Body of pancreas (tissue), 4 donors: ENCODE measurements around the gene RCHY1. TPM values are rescaled to one million over a fixed set of nuclear protein-coding genes. Genes with fewer than 3 reads are reported as not detected.
"Not testable (repeated sequence)": the region's sequence is repeated elsewhere in the genome, so short reads cannot be mapped to it uniquely, and the experiment has no call there.

ENCODE experiments used
- ATAC-seq: fragments of 150-250 bp; one replicate; pipeline ENCODE4 v1.9.1; 2016
- DNase-seq, 4 donors: peaks; one replicate each; pipeline ENCODE4 v3.0.0-alpha.2; 2019
- H3K27ac ChIP-seq, 4 donors: fragments of 200-600 bp; sonication (generic); 1 replicate in 3 of 4; 2 replicates in 1 of 4; pipeline versions ENCODE4 v1.5.1 to v1.6.1; 2016 to 2019; ENCODE audit warnings: mild to moderate bottlenecking in 1 of 4, mixed read lengths in 1 of 4, moderate library complexity in 1 of 4
- H3K27me3 ChIP-seq, 2 donors: fragments of 200-600 bp; sonication (generic); one replicate each; pipeline ENCODE4 v1.6.0; 2016; ENCODE audit warnings: mild to moderate bottlenecking in 1 of 2
- H3K36me3 ChIP-seq, 2 donors: fragments of 200-600 bp; sonication (generic); replicated peaks in 1 of 2; 2 replicates each; pipeline ENCODE4 v1.5.1; 2016; ENCODE audit warnings: low read depth in 2 of 2; ENCODE audit not compliant: insufficient read depth in 1 of 2
- H3K4me1 ChIP-seq: fragments of 200-600 bp; sonication (generic); one replicate; pipeline ENCODE4 v1.6.0; 2016
- H3K4me3 ChIP-seq, 2 donors: fragments of 200-600 bp; sonication (generic); 1 replicate in 1 of 2; 2 replicates in 1 of 2; pipeline ENCODE4 v1.5.1; 2016 to 2019
- H3K9me3 ChIP-seq, 3 donors: fragments of 200-600 bp; sonication (generic); 1 replicate in 2 of 3; 2 replicates in 1 of 3; pipeline ENCODE4 v1.5.1; 2016
- CTCF ChIP-seq, 7 experiments: fragments of 450-650 bp in 4 of 7; fragments of 200-600 bp in 3 of 7; sonication (generic) in 3 of 7; IDR thresholded peaks; one replicate each; pipeline ENCODE4 v1.5.1; 2016 to 2019; ENCODE audit warnings: antibody characterized with exemption in 7 of 7
- POLR2A ChIP-seq, 3 donors: fragments of 450-650 bp; IDR thresholded peaks; one replicate each; pipeline ENCODE4 v1.6.1; 2016; ENCODE audit warnings: antibody characterized with exemption in 3 of 3, mild to moderate bottlenecking in 2 of 3
- WGBS, 2 donors: methylation state at CpG; one replicate each; pipeline ENCODE4 v1.1.5; 2017; 5-methylcytosine and 5-hydroxymethylcytosine counted together
- intact Hi-C: fragments of 100-400 bp; cut with DNase I; formaldehyde crosslinking; loops from one replicate; pipeline ENCODE4 v1.15.1; 2023
- total RNA-seq, 2 donors: library from RNA; depleted of rRNA; stranded (reverse); fragments of >200 nt; gene quantifications; one replicate each; pipeline ENCODE4 v1.1.0, GENCODE V29; 2016

The RCHY1 gene
- total RNA-seq, 2 donors from 2014 or later, result 20.0 to 22.4 TPM

- ATAC-seq (no peak), DNase-seq (no peak)
- H3K4me3 ChIP-seq, result no peak overlapping the region
- peaks cover 4% of the 10 kb centered on the region for H3K4me1 ChIP-seq
- H3K9me3 ChIP-seq, result no peaks in the 10 kb centered on the region
- H3K27me3 ChIP-seq, result no peaks in the 10 kb centered on the region
- TF ChIP-seq CTCF (IDR thresholded peaks at IDR 0.05) (no peak), POLR2A (IDR thresholded peaks at IDR 0.05) (no peak)
- H3K36me3 ChIP-seq, result no peaks in the 10 kb centered on the region
- no peak overlapping the region for H3K27ac ChIP-seq
- intact Hi-C loops, result no loop called here
These were observed 38.2 kb upstream of the RCHY1 start for GRCh38 chr4:75552452-75552851.

- Histone ChIP-seq H3K27me3 (no peaks in the 10 kb centered on the region), H3K4me3 (no peak overlapping the region), H3K27ac (no peak overlapping the region), H3K4me1 (peaks cover 4% of the 10 kb centered on the region), H3K36me3 (no peaks in the 10 kb centered on the region), H3K9me3 (no peaks in the 10 kb centered on the region)
- no peak for ATAC-seq
- no peak for DNase-seq
- WGBS, 2 donors, result 89 to 91% methylated on average over 2 of the region's 2 CpGs
- intact Hi-C loops, result no loop called here
- TF ChIP-seq POLR2A (IDR thresholded peaks at IDR 0.05) (no peak), CTCF (IDR thresholded peaks at IDR 0.05) (no peak)
These were observed 34.8 kb upstream of the RCHY1 start for GRCh38 chr4:75549019-75549418.

GRCh38 chr4:75547647-75548387, 33.6 kb upstream of the RCHY1 start:
- Histone ChIP-seq H3K27me3 (no peaks in the 10 kb centered on the region), H3K4me1 (peaks cover 4% of the 10 kb centered on the region), H3K36me3 (no peaks in the 10 kb centered on the region), H3K27ac (no peak overlapping the region), H3K4me3 (no peak overlapping the region), H3K9me3 (no peaks in the 10 kb centered on the region)
- DNase-seq (peak; percentile 32 to 50 (median 44)), ATAC-seq (no peak)
- no peak for TF ChIP-seq CTCF (IDR thresholded peaks at IDR 0.05)
- no peak for TF ChIP-seq POLR2A (IDR thresholded peaks at IDR 0.05)
- intact Hi-C loops, result no loop called here
- 62 to 66% methylated on average over 15 of the region's 15 CpGs for WGBS, 2 donors

- Histone ChIP-seq H3K36me3 (no peaks in the 10 kb centered on the region), H3K9me3 (no peaks in the 10 kb centered on the region), H3K27me3 (no peaks in the 10 kb centered on the region), H3K27ac (no peak overlapping the region), H3K4me3 (no peak overlapping the region), H3K4me1 (peaks cover 4% of the 10 kb centered on the region)
- intact Hi-C loops, result no loop called here
- ATAC-seq, result no peak
- TF ChIP-seq POLR2A (IDR thresholded peaks at IDR 0.05), result no peak
- no peak for TF ChIP-seq CTCF (IDR thresholded peaks at IDR 0.05)
- DNase-seq, result no peak
- WGBS, 2 donors, result 62 to 80% methylated on average over 2 to 3 of the region's 5 CpGs
These were observed 31.3 kb upstream of the RCHY1 start for GRCh38 chr4:75545526-75545925.

- Histone ChIP-seq H3K4me1 (peaks cover 4% of the 10 kb centered on the region), H3K27me3 (no peaks in the 10 kb centered on the region), H3K9me3 (no peaks in the 10 kb centered on the region), H3K4me3 (no peak overlapping the region), H3K36me3 (no peaks in the 10 kb centered on the region), H3K27ac (no peak overlapping the region)
- no peak for DNase-seq
- no peak for TF ChIP-seq CTCF (IDR thresholded peaks at IDR 0.05)
- no peak for TF ChIP-seq POLR2A (IDR thresholded peaks at IDR 0.05)
- intact Hi-C loops, result no loop called here
- ATAC-seq, result no peak
- 84 to 86% methylated on average over 3 of the region's 3 CpGs for WGBS, 2 donors
These were observed 30.7 kb upstream of the RCHY1 start for GRCh38 chr4:75544870-75545269.

GRCh38 chr4:75544220-75544619, 30.0 kb upstream of the RCHY1 start:
- 89 to 92% methylated on average over 8 of the region's 8 CpGs for WGBS, 2 donors
- H3K36me3 ChIP-seq, H3K27ac ChIP-seq, ATAC-seq, H3K9me3 ChIP-seq, H3K27me3 ChIP-seq, H3K4me1 ChIP-seq, H3K4me3 ChIP-seq, DNase-seq, intact Hi-C loops: not testable (repeated sequence)
